ENCODE measurements around the gene BMP7.

- TF ChIP-seq POLR2A (IDR thresholded peaks at IDR 0.05; ENCODE audit: low read depth, low read length) (no peak), POLR2AphosphoS5 (IDR thresholded peaks at IDR 0.05; ENCODE audit: low read depth, low read length) (no peak)
These were observed 60.7 kb downstream of the BMP7 start for GRCh38 chr20:57205606-57206219.

Measured in GM12891 (cell line).